Middle frontal gyrus (tissue), 1 donor: Measurements from ENCODE around the gene PSD4.

Source experiments
- DNase-seq: peaks from one replicate; pipeline ENCODE4 v3.0.0-alpha.2; 2015; ENCODE audit warnings: low spot score; ENCODE audit errors: extremely low spot score

The PSD4 gene

DNA sequence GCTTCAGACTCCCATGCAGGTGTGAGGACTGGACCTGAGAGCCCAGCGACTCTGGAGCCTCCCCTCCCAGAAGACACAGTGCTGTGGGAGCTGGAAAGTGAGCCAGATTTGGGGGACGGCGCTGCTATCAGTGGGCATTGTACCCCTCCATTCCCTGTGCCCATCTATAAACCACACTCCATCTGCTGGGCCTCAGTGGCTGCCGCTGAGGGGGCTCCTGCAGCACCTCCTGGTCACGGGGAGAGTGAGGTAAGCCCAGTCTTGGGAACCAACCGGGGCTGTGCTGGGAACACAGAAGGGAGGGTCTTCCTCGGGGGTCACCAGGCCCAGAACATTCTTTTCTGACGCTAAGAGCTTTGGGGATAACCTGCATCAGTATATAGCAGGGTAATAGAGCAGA is 9.5 kb downstream of the PSD4 start:
- no peak for DNase-seq

DNA sequence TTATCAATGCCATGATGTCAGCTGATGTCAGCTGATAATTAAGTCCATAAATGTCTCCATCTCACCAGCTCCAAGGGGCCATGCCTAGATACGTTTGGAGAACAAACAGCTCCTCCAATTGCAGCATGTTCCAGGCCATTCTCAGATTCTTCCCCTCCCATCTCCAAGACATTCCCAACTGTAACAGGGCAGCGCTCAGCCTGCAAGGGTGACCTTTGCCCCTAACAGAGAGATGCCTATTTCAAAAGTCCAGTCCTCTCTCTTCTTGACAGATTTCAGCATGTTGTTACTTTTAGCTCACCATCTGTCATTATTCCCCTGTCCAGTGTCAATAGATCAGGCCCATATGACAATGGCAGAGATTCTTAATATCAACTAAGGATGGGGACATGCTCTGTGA is 9.9 kb downstream of the PSD4 start:
- no peak for DNase-seq

DNA sequence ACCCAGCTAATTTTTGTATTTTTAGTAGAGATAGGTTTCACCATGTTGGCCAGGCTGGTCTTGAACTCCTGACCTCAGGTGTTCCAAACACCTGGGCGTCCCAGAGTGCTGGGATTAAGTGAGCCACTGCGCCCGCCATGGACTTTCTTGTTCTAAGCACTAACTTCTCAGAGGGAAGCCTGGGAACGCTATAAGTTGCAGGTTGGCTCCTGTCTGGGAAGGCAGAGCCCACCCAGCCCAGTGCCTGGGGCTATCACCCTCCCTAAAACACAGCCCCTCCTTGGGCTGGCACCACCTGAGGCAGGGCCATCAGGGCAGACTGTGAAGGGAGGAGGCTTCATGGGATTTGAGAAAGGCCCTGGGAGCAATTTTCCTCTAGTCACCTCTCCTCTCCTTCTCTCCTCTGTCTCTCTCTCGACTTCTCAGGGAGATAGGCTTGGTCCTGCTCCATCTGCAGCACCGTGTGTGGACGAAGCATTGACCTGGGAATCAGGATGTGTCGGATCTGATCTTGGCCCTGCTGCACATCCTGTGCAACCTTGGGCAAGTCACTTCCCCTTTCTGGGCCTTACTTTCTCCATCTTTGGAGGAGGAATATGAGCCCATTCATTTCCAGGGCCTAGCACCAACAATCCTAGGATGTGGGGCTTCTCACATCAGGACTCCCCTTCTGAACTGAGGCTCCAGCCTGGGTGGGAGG is 10.9 kb downstream of the PSD4 start:
- DNase-seq, result no peak

DNA sequence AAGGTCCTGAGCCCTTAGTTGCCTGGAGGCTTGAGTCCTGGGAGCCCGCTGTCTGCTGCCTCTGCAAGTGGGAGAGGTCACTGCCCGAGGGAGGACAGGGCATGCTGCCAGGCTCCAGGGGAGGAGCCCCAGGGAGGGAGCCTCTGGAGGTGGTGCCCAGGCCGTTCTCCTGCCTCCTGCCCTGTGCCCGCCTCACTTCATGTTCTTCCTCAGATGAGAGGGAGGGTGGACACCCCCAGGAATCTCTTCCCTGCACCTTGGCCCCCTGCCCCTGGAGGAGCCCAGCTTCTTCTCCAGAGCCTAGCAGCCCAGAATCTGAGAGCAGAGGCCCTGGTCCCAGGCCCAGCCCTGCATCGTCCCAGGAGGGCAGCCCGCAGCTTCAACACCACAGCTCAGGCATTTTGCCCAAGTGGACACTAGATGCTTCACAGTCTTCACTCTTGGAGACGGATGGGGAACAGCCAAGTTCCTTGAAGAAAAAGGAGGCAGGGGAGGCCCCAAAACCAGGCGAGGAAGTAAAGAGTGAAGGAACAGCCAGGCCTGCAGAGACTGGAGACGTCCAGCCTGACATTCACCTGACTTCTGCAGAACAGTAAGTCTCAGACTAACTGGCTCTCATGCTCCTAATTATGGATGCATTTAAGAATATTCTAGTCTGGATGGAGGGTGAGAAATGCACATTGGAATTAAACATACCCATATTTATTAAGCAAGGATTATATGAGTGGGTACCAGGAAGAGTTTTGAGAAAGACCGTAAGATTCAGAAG is 12.1 kb downstream of the PSD4 start:
- no peak for DNase-seq

DNA sequence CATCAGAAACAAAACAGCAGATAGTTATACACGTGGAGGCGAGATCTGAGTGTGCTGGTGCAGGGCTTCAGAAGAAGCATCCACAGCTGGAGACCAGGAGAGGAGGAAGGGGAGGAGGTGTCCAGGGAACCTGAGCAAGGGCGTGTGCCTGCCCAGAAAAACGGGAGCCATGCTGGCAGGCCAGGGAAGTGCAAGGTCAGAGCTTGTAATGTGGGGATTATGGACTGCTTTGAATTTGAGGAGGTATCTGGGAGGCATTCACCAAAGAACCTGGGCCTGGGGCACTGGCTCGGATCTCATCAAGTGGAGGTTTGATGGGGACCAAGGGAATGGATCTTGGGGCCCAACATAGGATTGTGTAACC is 12.6 kb downstream of the PSD4 start:
- no peak for DNase-seq

DNA sequence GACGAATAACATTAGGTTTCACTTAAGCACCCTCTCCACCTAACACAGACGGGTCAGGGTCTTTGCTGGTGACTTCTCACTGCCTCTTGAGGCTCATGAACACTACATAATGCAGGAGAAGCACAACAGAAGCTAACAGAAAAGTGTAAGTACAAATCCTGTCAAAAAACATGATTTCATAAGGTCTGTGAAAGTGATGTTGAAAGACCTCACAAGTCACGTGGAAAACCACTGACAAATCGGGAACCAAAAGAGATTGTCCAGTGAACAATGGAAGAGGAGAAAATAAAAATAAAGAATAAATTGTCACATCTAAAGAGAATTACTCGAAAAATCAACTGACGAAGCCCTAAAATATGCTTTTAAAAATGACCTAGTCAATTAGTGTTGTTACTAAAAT is 14.0 kb downstream of the PSD4 start:
- DNase-seq, result no peak

DNA sequence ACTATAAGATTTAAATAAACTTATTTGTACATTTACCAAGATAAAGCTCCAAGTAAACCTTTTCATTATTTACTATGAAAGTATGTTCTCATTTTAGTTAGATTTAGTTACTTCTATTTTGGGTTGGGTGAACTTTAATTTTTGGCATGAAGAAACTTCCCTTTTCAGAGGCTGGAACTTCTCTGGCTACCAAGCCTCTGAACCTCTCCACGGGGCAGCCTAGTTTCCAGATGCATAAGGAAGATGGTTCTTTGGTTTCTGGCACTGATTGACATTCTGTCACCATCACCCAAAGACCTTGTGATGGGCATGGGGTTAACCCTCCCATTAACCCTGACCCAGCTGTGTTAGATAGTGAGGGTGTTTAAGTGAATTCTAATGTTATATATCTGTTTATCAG is 17.1 kb downstream of the PSD4 start:
- no peak for DNase-seq

DNA sequence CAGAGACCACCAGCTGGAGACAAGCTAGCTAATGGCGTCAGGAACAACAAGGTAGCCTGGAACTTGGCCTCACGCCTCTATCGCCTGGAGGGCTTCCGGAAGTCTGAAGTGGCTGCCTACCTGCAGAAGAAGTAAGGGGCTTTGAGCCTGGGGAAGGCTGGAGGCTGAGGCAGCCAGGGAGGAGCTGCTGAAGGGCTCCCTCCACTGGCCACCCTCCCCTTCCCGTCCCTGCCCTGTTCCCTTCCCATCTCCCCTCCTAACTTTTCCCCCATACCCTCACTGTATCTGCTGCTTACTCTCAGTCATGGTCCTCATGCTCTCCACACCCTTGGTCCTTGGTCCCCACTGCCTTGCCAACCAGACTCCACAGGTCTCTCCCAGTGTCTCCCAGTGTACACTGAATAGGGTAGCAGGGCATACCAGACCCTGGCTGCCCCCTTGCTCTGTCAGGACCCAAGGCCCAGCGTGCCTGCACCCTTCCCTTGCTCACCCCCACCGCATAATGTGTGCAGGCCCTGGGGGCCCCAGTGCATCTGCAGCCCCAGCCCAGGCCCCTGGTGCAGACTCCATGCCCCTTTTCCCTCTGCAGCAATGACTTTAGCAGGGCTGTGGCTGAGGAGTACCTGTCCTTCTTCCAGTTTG is 18.8 kb downstream of the PSD4 start:
- DNase-seq, result no peak

DNA sequence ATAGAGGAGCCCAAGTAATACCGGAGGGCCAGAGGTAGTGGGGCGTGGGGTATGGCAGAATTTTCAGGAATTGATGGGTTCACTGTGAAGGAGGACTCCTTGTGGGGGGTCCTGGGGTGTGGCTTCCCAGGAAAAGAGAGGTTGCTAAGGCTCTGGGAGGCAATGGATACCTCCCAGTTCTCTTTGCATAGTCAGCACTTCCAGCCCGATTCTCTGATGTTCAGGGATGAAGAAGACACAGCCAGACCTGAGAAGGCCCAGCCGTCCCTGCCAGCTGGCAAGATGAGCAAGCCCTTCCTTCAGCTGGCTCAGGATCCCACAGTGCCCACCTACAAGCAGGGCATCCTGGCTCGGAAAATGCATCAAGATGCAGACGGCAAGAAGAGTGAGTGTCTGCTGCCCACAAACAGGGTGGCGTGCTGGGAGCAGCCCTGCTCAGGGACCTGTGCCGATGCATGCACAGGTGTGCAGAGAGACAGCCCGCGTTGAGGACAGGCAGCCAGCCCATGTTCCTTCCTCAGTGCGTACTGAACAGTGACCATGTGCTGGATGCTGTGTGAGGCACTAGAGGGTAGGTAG is 22.2 kb downstream of the PSD4 start:
- DNase-seq, result no peak

DNA sequence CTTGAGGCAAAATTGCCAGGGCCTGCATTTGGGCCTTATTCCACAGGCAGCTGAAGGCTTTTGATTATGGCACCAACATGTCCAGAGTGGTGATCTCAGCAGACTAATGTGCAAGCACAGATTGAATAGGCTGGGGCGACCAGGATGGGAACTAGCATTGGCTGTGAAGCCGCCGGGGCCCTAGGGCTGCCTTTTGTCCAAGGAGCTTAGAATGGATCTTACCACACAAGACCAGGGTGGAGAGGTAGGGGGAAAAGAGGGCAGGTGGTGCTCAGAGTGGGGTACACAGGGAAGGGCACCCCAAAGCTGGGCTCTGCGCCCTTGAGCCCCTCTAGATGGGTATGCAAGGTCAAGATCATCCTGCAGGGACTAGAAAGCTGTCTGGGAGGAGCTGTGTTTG is 23.1 kb downstream of the PSD4 start:
- DNase-seq, result no peak

DNA sequence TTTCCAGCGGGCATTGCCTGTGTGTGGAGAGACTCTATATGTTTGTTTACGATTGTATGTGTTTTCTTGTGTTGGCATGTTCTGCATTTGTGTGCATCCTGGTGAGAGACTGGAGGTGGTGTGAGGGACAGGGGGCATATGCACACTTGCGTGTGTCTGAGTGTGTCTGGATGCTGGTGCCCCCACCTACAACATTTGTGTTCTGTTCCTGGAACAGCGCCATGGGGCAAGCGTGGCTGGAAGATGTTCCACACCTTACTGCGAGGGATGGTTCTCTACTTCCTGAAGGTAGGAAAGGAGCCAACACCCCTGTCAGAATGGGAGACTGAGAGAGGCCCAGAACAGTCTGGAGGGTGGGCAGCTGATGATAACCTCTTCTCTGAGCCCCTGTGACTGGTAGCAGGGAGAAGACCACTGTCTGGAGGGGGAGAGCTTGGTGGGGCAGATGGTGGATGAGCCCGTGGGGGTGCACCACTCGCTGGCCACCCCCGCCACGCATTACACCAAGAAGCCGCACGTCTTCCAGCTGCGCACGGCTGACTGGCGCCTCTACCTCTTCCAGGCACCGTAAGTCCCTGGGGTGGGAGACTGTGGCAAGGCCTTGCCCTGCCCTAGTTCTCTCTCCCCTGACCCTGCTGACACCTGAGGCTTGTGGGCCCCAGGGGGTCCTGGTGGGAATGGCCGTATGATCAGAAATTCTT is 23.7 kb downstream of the PSD4 start:
- DNase-seq, result no peak

DNA sequence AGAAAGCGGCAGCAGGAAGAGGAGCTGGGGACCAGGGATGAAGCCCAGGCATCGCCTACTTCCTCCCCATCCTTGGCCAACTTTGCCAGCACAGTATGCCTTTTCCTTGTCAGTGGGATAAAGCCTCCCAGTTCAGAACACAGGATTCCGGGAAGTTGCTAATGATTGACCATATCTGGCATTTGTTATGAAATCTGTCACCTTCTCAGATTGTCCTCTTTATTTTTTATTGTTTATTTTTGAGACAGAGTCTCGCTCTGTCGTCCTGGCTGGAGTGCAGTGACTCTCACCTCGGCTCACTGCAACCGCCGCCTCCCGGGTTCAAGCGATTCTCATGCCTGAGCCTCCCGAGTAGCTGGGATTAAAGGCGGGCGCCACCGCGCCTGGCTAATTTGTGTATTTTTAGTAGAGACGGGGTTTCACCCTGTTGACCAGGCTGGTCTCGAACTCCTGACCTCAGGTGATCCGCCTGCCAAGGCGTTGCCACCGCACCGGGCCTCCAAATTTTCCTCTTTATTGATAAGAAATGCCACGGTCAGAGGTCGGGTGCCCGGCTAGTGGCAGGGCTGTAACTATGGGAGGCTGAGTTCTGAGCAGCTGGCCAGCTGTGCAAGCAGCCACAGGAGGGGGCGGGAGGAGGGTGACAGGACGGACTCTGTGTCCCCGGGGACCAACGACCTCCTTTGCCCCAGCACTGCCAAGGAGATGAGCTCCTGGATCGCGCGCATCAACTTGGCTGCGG is 24.4 kb downstream of the PSD4 start:
- no peak for DNase-seq

DNA sequence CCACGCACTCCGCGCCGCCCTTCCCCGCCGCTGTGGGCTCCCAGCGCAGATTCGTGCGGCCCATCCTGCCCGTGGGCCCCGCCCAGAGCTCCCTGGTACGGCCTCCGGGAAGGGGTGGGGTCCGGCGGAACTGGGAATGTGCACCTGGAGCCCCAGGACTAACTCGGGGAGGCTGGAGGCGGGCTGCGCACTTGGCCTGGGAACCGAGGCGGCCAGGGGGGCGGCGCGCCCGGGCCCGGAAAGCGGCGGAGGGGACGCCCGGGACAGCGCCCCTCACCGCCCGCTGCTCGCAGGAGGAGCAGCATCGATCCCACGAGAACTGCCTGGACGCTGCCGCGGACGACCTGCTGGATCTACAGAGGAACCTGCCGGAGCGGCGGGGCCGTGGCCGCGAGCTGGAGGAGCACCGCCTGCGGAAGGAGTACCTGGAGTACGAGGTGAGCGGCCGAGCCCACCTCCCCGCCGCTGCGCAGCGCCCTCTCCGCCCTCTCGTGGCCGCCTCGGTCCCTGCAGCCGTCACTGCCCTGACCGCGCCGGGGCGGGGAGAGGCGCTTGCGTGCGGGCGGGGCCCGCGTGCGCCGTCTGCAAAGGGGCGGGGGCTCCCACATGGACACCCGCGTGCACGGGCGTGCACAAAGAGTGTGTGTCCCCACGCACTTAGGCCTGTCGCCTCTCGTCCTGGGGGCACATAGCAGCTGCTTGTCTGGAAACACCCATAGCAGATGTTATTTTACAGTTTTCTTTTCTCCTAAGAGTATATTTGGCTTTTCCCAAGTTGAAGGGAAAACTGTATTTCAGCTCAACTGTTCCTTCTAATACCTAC is 25.2 kb downstream of the PSD4 start:
- DNase-seq, result peak; percentile 67

DNA sequence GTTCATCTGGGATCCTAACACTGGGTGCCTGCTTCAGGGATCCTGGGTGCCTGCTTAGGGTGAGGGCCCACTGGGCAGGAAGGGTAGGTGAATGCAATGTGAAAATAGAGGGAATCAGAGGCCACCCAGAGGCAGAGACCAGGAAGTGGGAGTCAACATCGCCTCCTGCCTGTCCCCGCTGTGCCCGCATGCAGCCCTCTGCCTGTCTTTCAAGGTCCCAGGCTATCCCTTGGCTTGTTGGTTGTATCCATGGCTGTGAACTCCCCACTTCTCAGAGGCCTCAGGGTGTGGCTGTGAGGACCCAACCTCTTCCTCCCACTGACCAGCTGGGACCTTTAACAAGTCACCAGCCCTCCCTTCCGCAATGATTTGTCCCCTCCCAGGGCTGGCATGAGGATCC is 26.5 kb downstream of the PSD4 start:
- no peak for DNase-seq

DNA sequence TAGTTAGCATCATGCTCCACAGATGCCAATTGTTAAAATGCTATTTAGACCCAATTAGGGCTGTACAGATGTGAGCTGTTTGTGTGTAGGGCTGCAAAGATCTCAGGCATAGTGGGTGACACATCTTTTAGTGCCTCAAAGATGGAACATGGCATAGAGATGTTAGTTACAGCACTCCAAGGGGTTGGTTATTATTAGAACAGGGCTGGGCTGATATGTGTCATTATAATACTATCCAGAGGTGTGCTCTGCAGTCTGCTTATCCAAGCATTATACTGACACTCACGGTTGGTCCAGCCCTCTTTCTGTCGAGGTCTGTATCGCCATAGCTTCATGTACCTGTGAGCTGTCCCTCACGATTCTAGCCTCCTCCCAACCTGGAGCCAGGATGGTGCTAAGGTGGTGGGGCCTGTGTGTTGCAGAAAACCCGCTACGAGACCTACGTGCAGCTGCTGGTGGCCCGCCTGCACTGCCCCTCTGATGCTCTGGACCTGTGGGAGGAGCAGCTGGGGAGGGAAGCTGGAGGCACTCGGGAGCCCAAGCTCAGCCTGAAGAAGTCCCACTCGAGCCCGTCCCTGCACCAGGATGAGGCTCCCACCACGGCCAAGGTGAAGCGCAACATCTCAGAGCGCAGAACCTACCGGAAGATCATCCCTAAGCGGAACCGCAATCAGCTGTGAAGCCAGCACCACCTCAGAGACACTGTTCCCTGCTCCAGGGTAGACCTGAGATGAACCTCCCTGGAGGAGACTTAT is 27.1 kb downstream of the PSD4 start:
- DNase-seq, result no peak

DNA sequence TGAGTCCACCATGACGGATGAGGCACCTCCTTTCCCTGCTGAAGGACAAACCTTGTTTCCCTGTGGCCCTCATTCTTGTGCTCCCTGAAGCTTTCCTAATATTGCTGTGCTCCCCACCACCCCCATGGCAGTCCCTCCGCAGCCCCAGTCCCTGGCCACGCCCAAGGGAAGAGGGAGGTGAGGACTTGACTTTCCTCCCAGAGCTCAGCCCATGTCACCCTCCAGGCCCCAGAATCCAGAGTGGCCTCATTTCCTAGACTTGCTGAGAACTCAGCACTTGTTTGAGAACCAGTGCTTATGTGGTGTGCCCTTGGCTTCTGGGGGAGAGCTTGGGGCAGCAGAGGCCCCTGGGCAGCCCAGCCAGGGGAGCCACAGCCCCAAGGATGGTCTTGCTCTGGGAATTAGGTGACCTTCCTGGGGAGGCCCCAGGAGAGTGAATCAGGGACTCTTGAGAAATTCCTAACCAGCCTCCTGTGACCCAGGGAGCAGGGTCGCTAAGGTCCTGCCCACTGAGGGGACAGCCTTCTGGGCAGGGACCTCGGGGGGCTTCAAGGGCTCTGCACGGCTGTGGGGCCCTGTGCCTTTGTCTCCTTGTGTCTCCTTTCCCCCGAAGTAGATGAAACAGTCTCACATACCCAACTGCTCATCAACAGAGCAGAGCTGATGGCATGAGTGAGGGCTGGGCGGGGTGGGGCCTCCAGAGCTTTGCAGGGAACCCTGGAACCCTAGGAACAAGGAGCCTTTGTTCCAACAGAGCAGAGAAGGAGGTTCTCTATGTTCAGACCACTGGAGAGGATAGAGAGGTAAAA is 27.9 kb downstream of the PSD4 start:
- DNase-seq, result no peak

DNA sequence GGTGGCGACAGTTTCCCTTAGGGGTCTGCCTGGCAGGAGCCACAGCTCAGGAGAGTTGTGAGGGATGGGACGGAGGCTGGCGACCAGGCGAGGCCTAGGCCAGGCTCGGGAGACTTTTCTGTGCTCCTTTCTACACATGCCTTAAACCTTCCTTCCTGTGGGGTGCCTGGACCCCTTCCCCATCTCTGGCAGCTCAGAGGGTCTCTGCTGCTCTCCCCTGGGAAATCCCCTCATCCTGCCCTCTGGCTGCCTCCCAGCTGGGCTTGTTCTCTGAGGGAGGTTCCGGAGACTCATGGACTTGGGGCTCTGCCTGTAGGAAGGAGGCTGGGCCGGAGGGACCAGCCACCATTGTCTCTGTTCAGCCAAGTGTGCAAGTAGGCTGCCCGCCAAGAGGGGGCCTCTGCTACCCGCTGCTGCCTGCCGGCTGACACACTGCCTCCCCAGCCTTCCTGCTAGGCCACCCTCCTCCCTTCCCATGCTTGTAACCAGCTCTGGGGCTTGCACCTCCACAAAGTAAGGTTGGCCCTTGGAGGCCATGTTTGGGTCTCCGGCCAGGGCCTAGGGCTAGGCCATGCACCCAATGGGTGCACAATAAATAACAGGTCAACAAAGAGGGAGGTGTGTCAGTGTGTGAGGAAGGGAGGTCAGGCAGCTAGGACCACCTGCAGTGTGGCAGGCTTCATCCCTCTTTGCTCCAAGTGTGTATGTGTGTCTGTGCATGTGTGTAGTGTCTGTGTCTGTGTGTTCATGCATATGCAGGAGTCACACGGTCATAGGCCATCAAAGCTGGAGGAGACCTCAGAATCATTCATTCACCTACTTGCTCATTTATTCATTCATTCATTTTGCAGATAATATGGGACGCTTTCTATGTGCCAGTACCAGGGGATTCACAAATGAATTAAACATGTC is 28.8 kb downstream of the PSD4 start:
- no peak for DNase-seq

DNA sequence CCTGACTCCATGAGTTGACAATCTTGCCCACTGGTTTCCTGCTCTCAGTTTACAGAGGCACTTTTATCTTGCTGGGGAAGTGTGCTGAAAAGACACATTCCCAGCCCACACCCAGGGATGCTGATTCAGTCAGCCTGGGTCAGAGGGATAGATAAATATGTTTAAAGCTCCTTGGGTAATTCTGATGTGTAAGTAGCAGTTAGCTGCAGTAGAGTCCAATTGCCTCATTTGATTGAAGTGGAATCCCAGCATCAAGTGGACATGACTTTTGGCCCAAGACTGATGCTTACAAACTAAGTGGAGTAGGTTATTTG is 29.4 kb downstream of the PSD4 start:
- DNase-seq, result no peak
